HG02623 (cell line): ENCODE measurements around the gene BLOC1S3.

Experiments used
- ATAC-seq: cut with Tn5 transposase; IDR thresholded peaks from one replicate; pipeline ENCODE4 v1.9.1; 2021; ENCODE audit warnings: moderate library complexity; ENCODE audit not compliant: unreplicated experiment

Gene BLOC1S3

DNA sequence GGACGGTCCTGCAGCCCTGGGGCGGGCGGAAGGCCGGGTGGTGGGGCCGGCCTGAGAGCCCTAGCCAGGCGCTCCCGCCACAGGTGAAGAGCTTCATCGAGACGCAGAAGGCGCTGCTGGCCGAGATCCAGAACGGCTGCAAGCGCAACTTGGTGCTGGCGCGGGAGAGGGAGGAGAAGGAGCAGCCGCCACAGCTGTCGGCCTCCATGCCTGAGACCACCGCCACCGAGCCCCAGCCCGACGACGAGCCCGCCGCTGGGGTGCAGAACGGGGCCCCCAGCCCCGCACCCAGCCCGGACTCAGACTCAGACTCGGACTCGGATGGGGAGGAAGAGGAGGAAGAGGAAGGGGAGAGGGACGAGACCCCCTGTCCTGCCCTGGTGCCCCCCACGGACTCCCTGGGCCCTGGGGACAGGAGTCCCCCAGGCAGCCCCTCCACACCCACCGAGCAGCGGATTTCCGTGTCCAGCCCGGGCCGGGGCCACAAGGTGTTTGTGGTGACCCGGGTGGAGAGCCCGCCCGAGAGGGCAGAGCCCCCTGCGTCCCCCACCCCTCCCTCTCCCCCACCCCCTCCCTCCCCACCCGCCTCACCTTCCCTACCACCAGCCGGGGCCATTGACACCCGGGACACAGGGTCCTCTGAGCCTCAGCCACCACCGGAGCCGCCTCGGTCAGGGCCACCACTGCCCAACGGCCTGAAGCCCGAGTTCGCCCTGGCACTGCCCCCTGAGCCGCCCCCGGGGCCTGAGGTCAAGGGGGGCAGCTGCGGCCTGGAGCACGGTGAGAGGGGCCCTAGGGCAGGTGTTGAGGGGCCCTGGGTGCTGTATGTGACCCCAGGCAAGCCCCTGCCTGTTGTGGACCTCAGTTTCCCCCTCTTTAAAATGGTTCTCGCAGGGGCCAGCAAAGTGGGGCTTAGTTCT lies 33.1 kb upstream of the BLOC1S3 start:
- no peak for ATAC-seq

DNA sequence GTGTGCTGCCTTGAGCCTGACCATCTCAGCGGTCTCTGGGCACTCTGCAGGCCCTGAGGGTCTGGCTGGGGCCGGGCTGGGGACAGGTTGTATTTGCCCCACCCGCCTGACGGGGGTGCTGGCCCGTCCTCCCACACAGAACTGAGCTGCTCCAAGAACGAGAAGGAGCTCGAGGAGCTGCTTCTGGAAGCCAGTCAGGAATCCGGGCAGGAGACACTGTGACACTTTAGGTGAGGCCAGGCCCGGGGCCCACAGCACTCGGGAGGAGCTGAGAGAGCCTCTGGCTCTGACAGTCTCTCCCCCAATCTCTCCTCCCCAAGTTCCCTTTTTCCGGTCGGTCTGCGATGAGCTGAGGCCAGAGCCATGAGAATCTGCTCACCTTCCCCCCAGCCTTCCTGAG lies 32.3 kb upstream of the BLOC1S3 start:
- ATAC-seq, result no peak

DNA sequence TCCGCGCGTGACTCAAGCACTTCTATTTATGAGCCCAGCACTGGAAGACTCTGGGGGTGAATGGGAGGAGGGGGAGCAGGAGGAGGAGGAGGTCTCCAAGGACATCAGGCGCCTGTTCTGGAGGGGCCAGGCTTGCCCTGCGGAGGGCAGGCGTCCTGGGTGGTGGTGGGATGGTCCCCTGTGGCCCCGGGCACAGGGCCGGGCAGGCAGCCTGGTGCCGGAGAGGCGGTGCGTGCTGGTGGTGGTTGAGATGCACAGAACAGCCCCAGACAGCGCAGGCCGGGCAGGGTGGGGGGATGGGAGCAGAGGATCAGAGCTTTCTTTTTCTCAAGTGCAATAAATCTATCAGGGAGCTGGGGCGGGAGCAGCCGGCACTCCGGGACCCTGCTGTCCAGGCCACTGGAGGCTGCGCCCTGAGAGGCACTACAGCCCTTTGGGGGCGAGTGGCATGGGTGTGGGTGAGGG lies 31.8 kb upstream of the BLOC1S3 start:
- no peak for ATAC-seq

DNA sequence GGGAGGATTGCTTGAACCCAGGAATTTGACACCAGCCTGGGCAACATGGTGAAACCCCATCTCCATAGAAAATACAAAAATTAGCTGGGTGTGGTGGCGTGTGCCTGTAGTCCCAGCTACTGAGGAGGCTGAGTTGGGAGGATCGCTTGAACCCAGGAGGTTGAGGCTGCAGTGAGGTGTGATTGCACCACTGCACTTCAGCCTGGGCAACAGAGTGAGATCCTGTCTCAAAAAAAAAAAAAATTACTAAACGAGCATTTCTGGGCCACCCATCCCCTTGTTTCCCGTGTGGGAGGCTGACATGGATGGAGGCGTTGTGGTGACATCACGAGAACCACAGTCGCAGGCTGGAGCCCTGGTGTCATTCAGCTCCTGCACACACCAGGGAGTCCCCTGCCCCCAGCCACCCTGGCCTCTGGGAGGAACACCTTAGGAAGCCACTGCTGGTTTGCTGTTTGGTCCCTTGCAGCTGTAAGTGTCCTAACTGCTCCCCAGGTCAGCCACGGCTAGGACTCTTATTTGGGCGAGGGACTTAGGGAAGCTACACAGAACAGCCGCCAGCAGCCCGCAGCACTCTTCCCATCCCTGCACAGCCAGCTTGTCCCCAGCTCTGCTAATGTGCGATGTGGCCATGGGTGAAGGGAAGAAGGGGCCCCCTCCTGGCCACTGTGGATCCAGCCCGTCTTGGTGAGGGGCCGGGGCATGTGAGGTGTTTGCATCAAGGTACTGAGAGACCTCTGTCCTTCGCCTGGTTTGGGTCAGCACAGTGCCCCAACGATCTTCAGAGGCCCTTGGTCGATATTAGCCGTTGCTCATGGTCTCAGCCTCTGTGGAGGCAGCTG lies 30.5 kb upstream of the BLOC1S3 start:
- ATAC-seq, result no peak

DNA sequence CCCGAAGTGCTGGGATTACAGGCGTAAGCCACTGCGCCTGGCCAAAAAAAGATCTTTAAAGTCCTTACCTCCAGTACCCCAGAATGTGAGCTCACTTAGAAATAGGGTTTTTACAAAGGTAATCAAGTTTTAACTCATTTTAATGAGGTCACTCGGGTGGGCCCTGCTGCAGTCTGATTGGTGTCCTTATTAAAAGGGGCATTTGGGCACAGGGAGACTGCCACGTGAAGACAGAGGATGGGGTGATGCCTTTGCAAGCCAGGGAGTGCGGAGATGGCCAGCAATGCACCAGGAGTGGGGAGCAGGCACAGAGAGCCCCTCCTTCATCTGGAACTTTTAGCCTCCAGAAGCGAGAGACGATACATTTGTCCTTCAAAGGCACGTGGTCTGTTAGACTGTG lies 29.5 kb upstream of the BLOC1S3 start:
- no peak for ATAC-seq

DNA sequence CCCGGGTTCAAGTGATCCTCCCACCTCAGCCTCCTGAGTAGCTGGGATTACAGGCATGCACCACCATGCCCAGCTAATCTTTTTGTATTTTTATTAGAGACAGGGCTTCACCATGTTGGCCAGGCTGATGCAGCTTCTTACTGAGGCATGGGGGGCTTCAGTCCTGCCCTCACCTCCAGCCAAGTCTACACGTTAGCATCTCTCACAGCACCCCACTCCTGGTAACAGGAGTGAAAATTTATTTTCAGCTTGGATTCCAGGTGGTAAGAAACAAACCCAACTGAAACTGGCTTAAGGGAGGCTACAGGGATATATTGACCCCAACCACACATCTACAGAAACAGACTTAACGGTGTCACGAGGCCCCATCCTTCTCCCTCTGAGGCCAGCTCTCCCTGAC lies 28.4 kb upstream of the BLOC1S3 start:
- ATAC-seq, result no peak

DNA sequence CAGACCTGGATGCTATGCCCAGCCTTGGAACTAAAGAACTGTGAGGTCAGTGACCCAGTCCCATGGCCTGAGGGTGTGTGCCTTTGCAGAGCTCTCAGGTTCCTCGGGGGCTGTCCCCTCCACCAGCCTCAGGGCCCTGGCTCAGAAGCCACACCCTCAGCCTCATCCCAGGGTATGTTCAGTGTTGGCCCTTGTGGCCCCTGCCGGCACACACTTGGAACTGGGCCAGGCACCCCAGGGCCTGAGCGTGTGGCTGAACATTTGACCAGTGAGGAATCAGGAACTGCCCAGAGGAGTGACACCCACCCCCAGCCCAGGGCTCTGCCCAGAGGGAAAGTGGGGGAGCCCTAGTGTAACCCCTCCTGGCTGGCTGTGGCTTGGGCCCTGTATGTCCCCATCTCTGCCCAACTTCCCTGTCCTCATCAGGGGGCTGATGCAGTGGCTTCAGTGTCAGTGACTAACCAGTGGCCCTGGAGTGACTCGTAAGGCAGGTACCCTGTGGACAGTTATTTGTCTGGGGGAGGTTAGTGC lies 27.8 kb upstream of the BLOC1S3 start:
- no peak for ATAC-seq

DNA sequence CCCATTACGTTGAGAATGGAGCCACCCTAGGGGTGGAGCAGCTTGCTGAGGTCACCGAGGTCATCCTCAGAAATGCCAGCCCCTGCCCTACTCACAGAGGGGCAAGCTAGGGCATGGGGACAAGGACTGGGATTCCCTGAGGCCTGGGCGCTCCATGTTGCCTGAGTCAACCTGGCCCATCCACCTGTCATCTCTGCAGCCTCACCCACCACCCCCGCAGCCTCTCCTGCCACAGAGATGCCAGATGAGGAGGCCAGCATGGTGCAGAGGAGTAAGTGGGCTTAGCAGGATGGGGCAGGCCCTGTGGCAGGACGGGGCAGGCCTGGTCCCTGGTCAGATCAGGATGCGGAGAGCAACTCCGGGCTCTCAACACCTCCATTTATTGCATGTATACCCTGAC lies 27.3 kb upstream of the BLOC1S3 start:
- ATAC-seq, result no peak

DNA sequence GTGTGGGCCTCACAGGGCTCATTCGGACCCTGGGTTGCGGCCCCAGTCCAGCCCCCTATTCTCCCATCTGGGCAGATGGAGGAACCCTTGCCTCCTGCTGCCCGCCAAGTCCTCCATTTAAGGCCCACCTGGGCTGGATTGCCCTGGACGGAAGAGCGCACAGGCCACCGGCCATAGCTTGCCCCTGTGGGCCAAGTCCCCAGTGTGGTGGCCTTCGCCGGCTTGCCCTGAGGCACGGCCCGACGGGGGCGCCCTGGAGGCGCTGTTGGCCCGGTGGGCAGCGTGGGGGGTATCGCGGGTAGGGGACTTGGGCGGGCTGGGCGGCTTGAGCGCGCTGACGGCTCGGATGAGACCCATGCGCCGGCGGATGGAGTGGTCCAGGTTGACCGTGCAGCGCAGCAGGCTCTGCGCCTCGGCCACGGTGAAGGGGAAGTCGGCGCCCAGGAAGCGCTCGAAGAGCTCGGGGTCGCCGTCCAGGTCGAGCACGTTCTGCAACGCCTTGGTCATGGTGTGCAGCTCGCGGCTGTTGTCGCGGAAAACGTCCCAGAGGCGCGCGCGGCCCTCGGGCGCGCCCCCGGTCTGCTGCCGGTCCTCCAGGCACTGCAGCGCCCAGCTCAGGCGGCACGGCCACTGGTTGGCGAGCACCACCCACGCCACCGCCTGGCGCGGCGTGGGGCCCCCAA lies 26.6 kb upstream of the BLOC1S3 start:
- no peak for ATAC-seq

DNA sequence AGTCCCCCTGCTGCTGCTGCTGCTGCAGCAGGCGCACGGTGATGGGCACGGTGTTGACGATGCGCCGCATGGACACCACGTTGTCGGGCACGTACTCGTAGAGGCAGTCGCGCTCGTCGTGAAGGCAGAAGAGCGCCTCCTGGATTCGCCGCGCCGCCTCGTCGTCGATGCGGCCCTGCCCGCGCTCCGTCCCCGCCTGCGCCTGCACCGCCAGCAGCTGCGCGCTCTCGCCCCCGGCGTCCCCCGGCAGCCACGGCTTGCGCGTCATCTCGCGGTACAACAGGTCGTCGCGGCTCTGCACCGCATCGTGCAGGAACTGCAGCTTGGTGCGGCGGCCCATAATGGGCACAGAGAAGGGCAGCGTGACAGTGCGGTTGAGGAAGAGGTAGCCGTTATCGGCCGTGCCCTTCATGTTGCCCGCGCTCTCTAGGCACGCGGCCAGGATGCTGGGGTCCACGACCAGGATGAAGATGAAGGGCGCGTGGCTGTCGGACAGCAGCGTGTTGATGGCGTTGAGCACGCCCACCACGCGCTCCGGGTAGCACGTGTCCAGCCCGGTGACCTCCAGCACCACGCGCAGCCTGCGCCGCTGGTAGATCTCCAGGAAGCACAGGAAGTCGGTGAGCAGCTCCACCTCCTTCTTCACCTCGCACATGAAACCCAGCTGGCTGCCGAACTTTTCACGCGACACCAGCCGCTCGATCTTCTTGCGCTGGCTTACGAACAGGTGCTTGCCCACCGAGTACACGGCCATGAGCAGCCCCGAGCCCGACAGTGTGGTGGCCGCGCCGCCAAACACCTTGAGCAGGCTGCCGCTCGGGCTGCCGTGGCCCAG lies 25.9 kb upstream of the BLOC1S3 start:
- no peak for ATAC-seq

DNA sequence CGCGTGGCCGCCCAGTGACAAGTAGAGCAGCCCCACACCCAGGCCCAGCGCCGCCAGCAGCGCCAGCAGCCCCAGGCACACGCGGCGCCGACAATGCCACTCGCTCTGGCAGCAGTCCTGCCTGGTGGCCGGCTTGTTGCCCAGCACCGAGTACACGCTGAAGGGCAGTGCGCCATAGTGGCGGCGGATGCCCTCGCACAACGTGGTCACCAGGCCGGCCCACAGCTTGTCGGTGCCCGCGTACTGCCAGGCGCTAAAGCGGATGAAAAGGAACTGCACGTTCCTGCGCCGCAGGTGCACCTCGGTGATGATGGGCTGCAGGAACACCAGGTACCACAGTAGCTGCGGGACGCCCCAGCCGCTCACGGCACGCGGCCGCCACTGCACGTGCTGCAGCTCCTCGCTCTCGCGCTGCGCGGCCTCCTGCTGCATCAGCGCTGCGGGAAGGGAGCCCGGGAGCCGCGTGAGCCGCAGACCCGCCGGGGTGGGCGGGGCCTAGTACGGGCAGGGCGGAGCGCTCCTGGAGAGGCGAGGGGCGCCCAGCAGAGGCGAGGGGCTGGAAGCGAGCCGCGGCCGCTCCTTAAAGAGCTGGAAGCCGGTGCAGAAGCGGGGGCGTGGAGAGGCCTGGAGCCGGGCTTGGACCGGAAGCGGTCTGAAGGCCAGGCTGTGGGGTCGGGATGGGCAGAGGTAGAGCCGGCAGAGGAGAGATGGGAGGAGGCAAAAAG lies 25.1 kb upstream of the BLOC1S3 start:
- no peak for ATAC-seq

DNA sequence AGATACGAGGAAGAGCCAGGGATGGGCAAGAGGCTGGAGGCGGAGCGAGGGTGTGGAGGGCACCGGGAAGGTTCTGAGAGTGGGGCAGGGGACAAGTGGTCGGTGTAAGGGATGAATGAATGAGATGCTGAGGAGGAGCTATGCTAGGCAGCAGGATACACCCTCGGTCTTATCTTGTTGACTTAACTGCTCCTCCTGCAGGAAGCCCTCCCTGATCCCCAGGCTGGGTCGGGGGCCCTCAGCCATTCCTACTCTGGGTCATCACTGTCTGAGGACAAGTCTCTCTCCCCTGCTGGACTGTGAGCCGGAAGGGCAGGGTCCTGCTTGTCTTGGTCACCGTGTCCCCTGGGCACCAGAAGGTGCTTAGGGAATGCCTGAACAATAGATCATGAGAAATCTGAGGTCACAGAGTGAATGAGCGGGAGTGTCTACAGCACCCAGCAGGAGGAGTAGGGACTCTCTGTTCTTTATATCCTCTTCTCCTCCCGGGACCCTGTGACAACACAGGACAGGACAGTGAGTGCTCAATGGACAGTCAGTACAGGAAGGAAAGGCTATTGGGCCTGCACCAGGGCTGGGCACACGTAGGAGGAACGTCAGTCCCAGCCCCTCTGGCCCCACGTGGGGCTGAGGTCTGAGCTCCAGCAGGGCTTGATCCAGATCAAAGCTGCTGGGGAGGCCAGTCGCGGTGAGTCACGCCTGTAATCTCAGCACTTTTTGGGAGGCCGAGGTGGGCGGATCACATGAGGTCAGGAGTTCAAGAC lies 24.3 kb upstream of the BLOC1S3 start:
- no peak for ATAC-seq

DNA sequence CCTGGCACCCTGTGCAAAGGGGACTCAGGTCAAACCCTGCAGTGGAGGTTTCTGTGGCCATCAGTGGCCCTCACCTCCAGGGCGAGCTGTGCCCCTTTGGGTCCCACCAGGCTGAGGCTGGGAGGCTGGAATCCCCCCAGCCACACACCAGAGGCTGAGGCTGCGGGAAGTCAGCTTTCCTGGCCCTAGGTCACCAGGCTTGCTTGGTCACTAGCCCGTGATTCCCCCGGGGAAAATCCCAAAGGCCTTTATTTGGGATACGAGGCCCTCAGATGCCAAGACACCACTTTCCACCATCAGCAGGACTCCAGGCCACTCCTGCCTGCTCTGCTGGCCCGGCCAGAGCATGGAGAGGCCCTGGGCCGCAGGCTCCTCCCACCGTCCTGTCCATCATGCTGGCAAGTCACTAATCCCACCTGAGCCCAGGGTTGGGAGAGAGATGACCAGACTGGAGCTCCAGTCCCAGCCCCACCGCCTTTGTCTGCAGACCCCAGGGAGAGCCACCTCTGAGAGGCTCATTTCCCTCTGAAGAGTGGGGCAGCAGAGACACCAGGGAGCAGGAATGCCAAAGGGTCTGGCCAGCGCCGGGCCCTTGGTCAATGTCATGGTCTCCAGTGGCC lies 22.5 kb upstream of the BLOC1S3 start:
- no peak for ATAC-seq

DNA sequence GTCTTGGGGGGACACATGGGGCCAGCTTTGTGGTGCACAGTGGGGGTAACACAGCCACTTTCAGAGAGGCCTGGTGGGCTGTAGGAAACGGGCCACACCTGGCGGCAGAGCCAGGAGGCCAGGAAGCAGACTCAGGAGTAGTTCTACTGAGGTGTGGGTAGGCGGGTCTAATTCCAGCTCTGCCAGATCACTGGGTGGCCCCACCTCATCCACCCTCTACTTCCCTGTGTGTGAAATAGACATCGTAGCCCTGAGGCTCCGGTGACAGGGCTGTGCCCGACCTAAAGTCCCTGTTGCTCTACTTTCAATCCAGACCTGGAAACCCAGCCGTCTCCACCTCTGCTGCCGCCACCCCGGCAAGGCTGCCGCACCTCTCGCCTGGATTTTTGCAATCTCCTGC lies 21.8 kb upstream of the BLOC1S3 start:
- no peak for ATAC-seq

DNA sequence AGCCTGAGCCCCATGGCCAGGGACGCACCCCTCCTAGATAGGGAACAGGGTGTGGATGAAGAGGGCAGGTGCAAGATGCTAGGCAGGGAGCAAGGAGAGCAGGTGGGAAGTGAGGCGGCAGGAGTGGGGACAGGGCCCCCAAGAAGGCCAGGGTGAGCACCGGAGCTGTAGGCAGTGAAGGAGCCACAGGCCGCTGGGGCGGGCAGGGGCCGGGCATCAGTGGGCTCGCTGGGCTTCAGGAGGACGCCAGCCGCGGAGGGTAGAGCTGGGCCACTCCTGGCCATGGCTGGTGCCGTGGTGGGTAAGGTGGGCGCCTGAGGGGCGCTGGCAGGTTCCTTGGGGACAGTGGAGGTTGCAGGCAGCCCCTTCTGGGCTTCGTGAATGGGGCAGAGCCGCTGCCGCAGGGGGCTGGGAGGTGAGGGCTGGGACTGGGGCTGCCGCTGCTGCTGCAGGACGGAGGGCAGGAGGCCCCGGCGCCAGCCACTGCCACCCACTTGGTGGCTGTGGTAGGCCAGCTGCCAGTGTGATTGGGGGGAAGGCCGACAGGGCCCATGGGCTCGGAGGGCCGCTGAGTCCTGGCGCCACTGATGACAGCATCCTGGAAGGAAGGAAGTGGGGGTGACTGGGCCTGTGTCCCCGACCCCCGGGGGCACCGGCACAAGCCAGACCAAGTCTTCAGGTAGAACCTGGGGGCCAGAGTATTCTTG lies 19.9 kb upstream of the BLOC1S3 start:
- ATAC-seq, result no peak

DNA sequence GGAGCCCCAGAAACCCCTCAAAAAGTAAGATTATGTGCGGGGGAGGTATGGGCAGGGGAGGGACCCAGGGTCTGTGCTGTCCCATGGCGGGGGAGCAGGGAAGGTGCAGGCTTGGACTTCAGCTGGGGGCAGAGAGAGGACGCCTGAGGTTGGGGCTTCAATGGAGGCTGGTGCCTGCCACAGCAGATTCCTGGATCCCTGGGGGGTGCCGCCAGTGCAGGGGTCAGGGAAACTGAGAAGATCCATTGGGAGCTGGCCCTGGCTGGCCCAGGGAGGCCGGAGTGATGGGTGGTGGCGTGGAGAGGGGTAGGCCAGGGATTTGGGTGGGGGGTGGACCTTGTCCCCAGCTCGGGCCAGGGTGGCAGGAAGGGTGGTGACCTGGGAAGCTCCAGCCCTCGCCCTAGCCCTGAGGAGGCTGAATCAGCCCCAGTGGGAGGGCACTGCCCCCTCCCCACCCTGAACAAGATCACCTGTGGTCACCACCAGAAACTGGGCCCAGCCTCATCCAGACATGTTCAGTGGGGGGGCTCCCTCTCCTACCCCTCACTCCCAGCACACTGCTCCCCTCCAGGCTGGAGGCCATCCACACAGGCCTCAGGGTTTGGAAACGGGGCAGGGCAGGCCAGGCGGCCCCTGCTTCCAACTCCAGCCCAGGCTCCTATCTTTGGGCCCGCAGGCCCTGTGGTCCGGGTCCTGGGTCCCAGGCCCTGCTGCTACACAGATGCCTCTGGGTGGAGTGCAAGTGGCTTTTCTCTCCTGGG lies 19.2 kb upstream of the BLOC1S3 start:
- ATAC-seq, result no peak

DNA sequence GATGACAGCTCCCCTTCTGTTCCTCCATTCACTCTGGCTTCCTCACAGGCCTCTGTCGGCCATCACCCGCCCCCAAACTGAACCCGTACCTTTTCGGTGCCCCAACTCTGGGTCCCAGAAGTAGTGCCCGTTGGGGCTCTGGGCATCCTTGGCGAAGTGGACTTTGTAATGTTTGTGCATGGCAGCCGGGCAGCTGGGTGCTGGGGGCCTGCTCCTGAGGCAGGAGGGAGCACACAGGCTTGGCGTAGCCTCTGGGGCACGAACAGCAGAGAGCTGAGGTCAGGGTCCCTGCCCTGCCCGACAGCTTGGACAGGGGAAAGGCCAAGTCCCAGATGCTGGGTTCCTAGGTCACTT lies 18.6 kb upstream of the BLOC1S3 start:
- no peak for ATAC-seq
